ENCODE results near the gene ARMH4.
A peak's percentile ranks its signal among the peaks of the same experiment; 100 is the strongest.

The ARMH4 gene

GRCh38 chr14:58088961-58089360, 63.1 kb downstream of the ARMH4 start:
- Histone ChIP-seq H3K9me3 (ENCODE audit: control insufficient read depth, low read depth, low read length) (no peaks in the 10 kb centered on the region), H3K36me3 (ENCODE audit: control insufficient read depth, low read depth, low read length) (no peaks in the 10 kb centered on the region), H3K27ac (ENCODE audit: low read length) (no peak overlapping the region), H3K27me3 (ENCODE audit: control insufficient read depth, insufficient read depth, low read length) (no peaks in the 10 kb centered on the region), H3K4me1 (ENCODE audit: control insufficient read depth, low read depth, low read length) (no peaks in the 10 kb centered on the region), H3K4me3 (ENCODE audit: low read length) (no peak overlapping the region), H3K9ac (ENCODE audit: low read length) (no peak overlapping the region)

GRCh38 chr14:58085877-58086276, 66.1 kb downstream of the ARMH4 start:
- H3K27me3 ChIP-seq (ENCODE audit: control insufficient read depth, insufficient read depth, low read length), result no peaks in the 10 kb centered on the region
- H3K36me3 ChIP-seq (ENCODE audit: control insufficient read depth, low read depth, low read length), result no peaks in the 10 kb centered on the region
- H3K9me3 ChIP-seq (ENCODE audit: control insufficient read depth, low read depth, low read length), result no peaks in the 10 kb centered on the region
- H3K4me3 ChIP-seq (ENCODE audit: low read length), result no peak overlapping the region
- no peak overlapping the region for H3K9ac ChIP-seq (ENCODE audit: low read length)
- no peak overlapping the region for H3K27ac ChIP-seq (ENCODE audit: low read length)
- no peaks in the 10 kb centered on the region for H3K4me1 ChIP-seq (ENCODE audit: control insufficient read depth, low read depth, low read length)

- no peaks in the 10 kb centered on the region for H3K36me3 ChIP-seq (ENCODE audit: control insufficient read depth, low read depth, low read length)
- no peak overlapping the region for H3K4me3 ChIP-seq (ENCODE audit: low read length)
- H3K9me3 ChIP-seq (ENCODE audit: control insufficient read depth, low read depth, low read length), result no peaks in the 10 kb centered on the region
- H3K27ac ChIP-seq (ENCODE audit: low read length), result no peak overlapping the region
- no peaks in the 10 kb centered on the region for H3K27me3 ChIP-seq (ENCODE audit: control insufficient read depth, insufficient read depth, low read length)
- H3K9ac ChIP-seq (ENCODE audit: low read length), result no peak overlapping the region
- peaks cover 3% of the 10 kb centered on the region for H3K4me1 ChIP-seq (ENCODE audit: control insufficient read depth, low read depth, low read length)
Measured at GRCh38 chr14:58082491-58083098, 69.4 kb downstream of the ARMH4 start.

- H3K9ac ChIP-seq (ENCODE audit: low read length), result no peak overlapping the region
- peaks cover 3% of the 10 kb centered on the region for H3K4me1 ChIP-seq (ENCODE audit: control insufficient read depth, low read depth, low read length)
- no peak overlapping the region for H3K4me3 ChIP-seq (ENCODE audit: low read length)
- H3K36me3 ChIP-seq (ENCODE audit: control insufficient read depth, low read depth, low read length), result no peaks in the 10 kb centered on the region
- H3K27ac ChIP-seq (ENCODE audit: low read length), result no peak overlapping the region
- H3K27me3 ChIP-seq (ENCODE audit: control insufficient read depth, insufficient read depth, low read length), result no peaks in the 10 kb centered on the region
- no peaks in the 10 kb centered on the region for H3K9me3 ChIP-seq (ENCODE audit: control insufficient read depth, low read depth, low read length)
Measured at GRCh38 chr14:58082011-58082410, 70.0 kb downstream of the ARMH4 start.

GRCh38 chr14:58078471-58078870, 73.5 kb downstream of the ARMH4 start:
- H3K4me1 ChIP-seq (ENCODE audit: control insufficient read depth, low read depth, low read length), result peaks cover 3% of the 10 kb centered on the region
- H3K27ac ChIP-seq (ENCODE audit: low read length), result no peak overlapping the region
- H3K9me3 ChIP-seq (ENCODE audit: control insufficient read depth, low read depth, low read length), result no peaks in the 10 kb centered on the region
- no peak overlapping the region for H3K9ac ChIP-seq (ENCODE audit: low read length)
- H3K36me3 ChIP-seq (ENCODE audit: control insufficient read depth, low read depth, low read length), result no peaks in the 10 kb centered on the region
- H3K27me3 ChIP-seq (ENCODE audit: control insufficient read depth, insufficient read depth, low read length), result no peaks in the 10 kb centered on the region
- H3K4me3 ChIP-seq (ENCODE audit: low read length), result no peak overlapping the region

GRCh38 chr14:58078068-58078467, 73.9 kb downstream of the ARMH4 start:
- Histone ChIP-seq H3K27ac (ENCODE audit: low read length) (no peak overlapping the region), H3K4me1 (ENCODE audit: control insufficient read depth, low read depth, low read length) (peaks cover 3% of the 10 kb centered on the region), H3K9me3 (ENCODE audit: control insufficient read depth, low read depth, low read length) (no peaks in the 10 kb centered on the region), H3K9ac (ENCODE audit: low read length) (no peak overlapping the region), H3K27me3 (ENCODE audit: control insufficient read depth, insufficient read depth, low read length) (no peaks in the 10 kb centered on the region), H3K4me3 (ENCODE audit: low read length) (no peak overlapping the region), H3K36me3 (ENCODE audit: control insufficient read depth, low read depth, low read length) (no peaks in the 10 kb centered on the region)

GRCh38 chr14:58077621-58078020, 74.4 kb downstream of the ARMH4 start:
- no peak overlapping the region for H3K9ac ChIP-seq (ENCODE audit: low read length)
- no peaks in the 10 kb centered on the region for H3K36me3 ChIP-seq (ENCODE audit: control insufficient read depth, low read depth, low read length)
- no peaks in the 10 kb centered on the region for H3K27me3 ChIP-seq (ENCODE audit: control insufficient read depth, insufficient read depth, low read length)
- H3K4me3 ChIP-seq (ENCODE audit: low read length), result no peak overlapping the region
- no peaks in the 10 kb centered on the region for H3K9me3 ChIP-seq (ENCODE audit: control insufficient read depth, low read depth, low read length)
- no peak overlapping the region for H3K27ac ChIP-seq (ENCODE audit: low read length)
- H3K4me1 ChIP-seq (ENCODE audit: control insufficient read depth, low read depth, low read length), result peaks cover 3% of the 10 kb centered on the region

DNA sequence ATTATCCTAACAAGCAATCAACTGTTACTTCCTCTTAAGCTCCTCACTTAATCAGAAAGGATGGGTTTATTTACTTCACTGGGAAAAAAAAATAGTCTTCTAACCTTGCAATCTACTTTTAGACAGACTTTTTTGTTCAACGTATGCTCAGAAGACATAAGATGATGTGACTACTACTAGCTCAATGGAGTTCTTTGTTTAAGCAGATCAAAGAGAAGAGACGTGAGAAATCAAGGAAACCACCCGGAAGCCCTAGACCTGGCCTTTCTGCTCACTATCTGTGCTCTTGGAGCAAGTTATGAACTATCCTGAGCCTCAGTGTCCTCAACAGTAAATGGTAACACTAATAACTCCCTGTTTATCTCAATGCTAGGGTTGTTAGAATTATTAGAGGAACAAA, 78.5 kb downstream of the ARMH4 start:
- peaks cover 3% of the 10 kb centered on the region for H3K4me1 ChIP-seq (ENCODE audit: control insufficient read depth, low read depth, low read length)
- no peaks in the 10 kb centered on the region for H3K36me3 ChIP-seq (ENCODE audit: control insufficient read depth, low read depth, low read length)
- no peaks in the 10 kb centered on the region for H3K9me3 ChIP-seq (ENCODE audit: control insufficient read depth, low read depth, low read length)
- H3K9ac ChIP-seq (ENCODE audit: low read length), result no peak overlapping the region
- no peak overlapping the region for H3K27ac ChIP-seq (ENCODE audit: low read length)
- H3K27me3 ChIP-seq (ENCODE audit: control insufficient read depth, insufficient read depth, low read length), result no peaks in the 10 kb centered on the region
- no peak overlapping the region for H3K4me3 ChIP-seq (ENCODE audit: low read length)

DNA sequence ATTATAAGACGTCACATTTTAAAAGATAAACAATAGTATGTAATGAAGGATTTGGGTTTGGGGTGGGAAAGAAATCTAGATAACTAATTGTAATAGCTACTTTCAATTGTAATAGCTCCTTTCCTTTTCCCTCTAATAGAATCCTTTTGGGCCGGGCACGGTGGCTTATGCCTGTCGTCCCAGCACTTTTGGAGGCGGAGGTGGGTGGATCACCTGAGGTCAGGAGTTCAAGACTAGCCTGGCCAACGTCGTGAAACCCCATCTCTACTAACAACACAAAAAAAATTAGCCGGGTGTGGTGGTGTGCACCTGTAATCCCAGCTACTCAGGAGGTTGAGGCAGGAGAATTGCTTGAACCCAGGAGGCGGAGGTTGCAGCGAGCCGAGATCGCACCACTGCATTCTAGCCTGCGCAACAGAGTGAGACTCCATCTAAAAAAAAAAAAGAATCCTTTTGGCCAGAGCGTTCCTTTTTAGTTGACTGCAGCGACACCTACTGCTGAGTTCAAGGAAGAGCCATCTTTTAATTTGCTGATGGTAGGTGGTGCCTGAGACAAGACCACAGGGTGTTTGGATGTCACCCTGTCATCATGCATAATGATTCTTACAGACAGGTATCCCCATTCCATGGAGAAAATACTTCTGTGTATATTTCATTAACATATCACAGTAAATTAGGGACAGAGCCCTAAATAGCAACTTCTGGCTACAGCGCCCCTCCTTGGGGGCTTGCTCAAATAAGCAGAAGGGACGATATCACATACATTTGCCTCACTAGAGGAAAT, 79.5 kb downstream of the ARMH4 start:
- peak overlapping the region; percentile 39 for H3K4me3 ChIP-seq (ENCODE audit: low read length)
- H3K27me3 ChIP-seq (ENCODE audit: control insufficient read depth, insufficient read depth, low read length), result no peaks in the 10 kb centered on the region
- no peaks in the 10 kb centered on the region for H3K36me3 ChIP-seq (ENCODE audit: control insufficient read depth, low read depth, low read length)
- H3K4me1 ChIP-seq (ENCODE audit: control insufficient read depth, low read depth, low read length), result no peaks in the 10 kb centered on the region
- no peak overlapping the region for H3K27ac ChIP-seq (ENCODE audit: low read length)
- no peak overlapping the region for H3K9ac ChIP-seq (ENCODE audit: low read length)
- H3K9me3 ChIP-seq (ENCODE audit: control insufficient read depth, low read depth, low read length), result no peaks in the 10 kb centered on the region

GRCh38 chr14:58071341-58071740, 80.7 kb downstream of the ARMH4 start:
- Histone ChIP-seq H3K27ac (ENCODE audit: low read length) (no peak overlapping the region), H3K9me3 (ENCODE audit: control insufficient read depth, low read depth, low read length) (no peaks in the 10 kb centered on the region), H3K4me3 (ENCODE audit: low read length) (no peak overlapping the region), H3K27me3 (ENCODE audit: control insufficient read depth, insufficient read depth, low read length) (no peaks in the 10 kb centered on the region), H3K4me1 (ENCODE audit: control insufficient read depth, low read depth, low read length) (no peaks in the 10 kb centered on the region), H3K36me3 (ENCODE audit: control insufficient read depth, low read depth, low read length) (no peaks in the 10 kb centered on the region), H3K9ac (ENCODE audit: low read length) (no peak overlapping the region)

DNA sequence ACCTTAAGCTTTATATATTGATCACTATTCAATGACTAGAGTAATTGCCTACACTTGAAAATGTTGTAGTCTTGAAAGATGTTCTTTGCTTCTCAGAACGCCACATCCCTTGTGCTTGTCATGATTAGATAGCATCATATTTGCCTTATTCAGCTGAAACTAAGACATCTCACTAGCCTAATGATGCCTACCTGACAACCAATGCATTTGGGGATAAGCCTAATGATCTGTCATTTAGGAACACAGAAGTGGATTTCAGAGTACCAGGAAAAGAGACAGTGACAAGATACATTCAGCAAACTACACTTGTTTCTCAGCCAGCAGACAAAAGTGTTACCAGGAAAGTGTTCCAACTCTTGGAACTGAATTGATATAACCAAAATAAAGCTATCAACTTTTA, 83.7 kb downstream of the ARMH4 start:
- H3K36me3 ChIP-seq (ENCODE audit: control insufficient read depth, low read depth, low read length), result no peaks in the 10 kb centered on the region
- no peaks in the 10 kb centered on the region for H3K27me3 ChIP-seq (ENCODE audit: control insufficient read depth, insufficient read depth, low read length)
- no peak overlapping the region for H3K4me3 ChIP-seq (ENCODE audit: low read length)
- no peaks in the 10 kb centered on the region for H3K9me3 ChIP-seq (ENCODE audit: control insufficient read depth, low read depth, low read length)
- H3K27ac ChIP-seq (ENCODE audit: low read length), result no peak overlapping the region
- H3K4me1 ChIP-seq (ENCODE audit: control insufficient read depth, low read depth, low read length), result no peaks in the 10 kb centered on the region
- no peak overlapping the region for H3K9ac ChIP-seq (ENCODE audit: low read length)

GRCh38 chr14:58066115-58066514, 85.9 kb downstream of the ARMH4 start:
- H3K27me3 ChIP-seq (ENCODE audit: control insufficient read depth, insufficient read depth, low read length), result no peaks in the 10 kb centered on the region
- no peak overlapping the region for H3K4me3 ChIP-seq (ENCODE audit: low read length)
- H3K9me3 ChIP-seq (ENCODE audit: control insufficient read depth, low read depth, low read length), result no peaks in the 10 kb centered on the region
- no peak overlapping the region for H3K9ac ChIP-seq (ENCODE audit: low read length)
- no peak overlapping the region for H3K27ac ChIP-seq (ENCODE audit: low read length)
- no peaks in the 10 kb centered on the region for H3K36me3 ChIP-seq (ENCODE audit: control insufficient read depth, low read depth, low read length)
- H3K4me1 ChIP-seq (ENCODE audit: control insufficient read depth, low read depth, low read length), result peaks cover under 1% of the 10 kb centered on the region
